PC-3 (cell line): Measurements from ENCODE around the gene SRGAP1. TPM values are rescaled to one million over a fixed set of nuclear protein-coding genes. Genes with fewer than 3 reads are reported as not detected.
A peak's percentile ranks its signal among the peaks of the same experiment; 100 is the strongest.

ENCODE experiments used
- ATAC-seq: fragments of 200-7000 bp; cut with Tn5 transposase; 2 replicates; pipeline ENCODE4 v1.9.1; 2020; ENCODE audit warnings: mild to moderate bottlenecking, moderate library complexity
- BruUV-seq: library from RNA; stranded (reverse); fragments of 400-500 nt; replicated peaks from 2 replicates; lab custom pipeline; 2021; lab: Mats Ljungman, UMichigan
- CTCF ChIA-PET: fragments of 300-600 bp; sonication (Branson Sonifier 250); formaldehyde crosslinking; loops from one replicate; lab custom pipeline; 2022; ENCODE audit warnings: antibody characterized with exemption; lab: Charles Lee
- POLR2A ChIA-PET: fragments of 300-600 bp; sonication (Branson Sonifier 250); formaldehyde crosslinking; loops from one replicate; lab custom pipeline; 2022; ENCODE audit warnings: antibody characterized with exemption; ENCODE audit not compliant: unreplicated experiment; lab: Charles Lee
- DNase-seq: peaks from one replicate; pipeline ENCODE4 v3.0.0-alpha.2; 2015
- H2AFZ ChIP-seq: fragments of 300-600 bp; sonication (generic); 2 replicates; pipeline ENCODE4 v1.6.0; 2016; ENCODE audit warnings: antibody characterized with exemption, low read length
- H3F3A ChIP-seq: fragments of 300-600 bp; sonication (generic); one replicate; pipeline ENCODE4 v1.6.0; 2017; ENCODE audit warnings: antibody characterized with exemption, low read length, control low read depth, mild to moderate bottlenecking; ENCODE audit not compliant: unreplicated experiment
- H3K27ac ChIP-seq: fragments of 300-600 bp; sonication (generic); 2 replicates; pipeline ENCODE4 v1.5.1; 2016; ENCODE audit warnings: mild to moderate bottlenecking, low read length
- H3K27me3 ChIP-seq: fragments of 300-600 bp; sonication (generic); 2 replicates; pipeline ENCODE4 v1.6.1; 2016; ENCODE audit warnings: low read length, mixed read lengths
- H3K36me3 ChIP-seq: fragments of 300-600 bp; sonication (generic); 2 replicates; pipeline ENCODE4 v1.6.1; 2016; ENCODE audit warnings: low read depth, mixed run types, low read length, mixed read lengths
- H3K4me1 ChIP-seq: fragments of 300-600 bp; sonication (generic); 2 replicates; pipeline ENCODE4 v1.5.1; 2016; ENCODE audit warnings: low read length; ENCODE audit not compliant: insufficient read depth
- H3K4me2 ChIP-seq: fragments of 300-600 bp; sonication (generic); 2 replicates; pipeline ENCODE4 v1.6.0; 2016; ENCODE audit warnings: low read length
- H3K4me3 ChIP-seq: fragments of 300-600 bp; sonication (generic); 2 replicates; pipeline ENCODE4 v1.5.1; 2016; ENCODE audit warnings: mild to moderate bottlenecking, low read length, mixed read lengths
- H3K79me2 ChIP-seq: fragments of 300-600 bp; sonication (generic); 2 replicates; pipeline ENCODE4 v1.6.1; 2017; ENCODE audit warnings: low read length, mixed read lengths
- H3K9ac ChIP-seq: fragments of 300-600 bp; sonication (generic); 2 replicates; pipeline ENCODE4 v1.6.0; 2016; ENCODE audit warnings: mild to moderate bottlenecking, low read length
- H3K9me2 ChIP-seq: fragments of 300-600 bp; sonication (generic); replicated peaks from 2 replicates; pipeline ENCODE4 v1.6.1; 2016; ENCODE audit warnings: mixed run types, low read length, mixed read lengths
- H3K9me3 ChIP-seq: fragments of 300-600 bp; sonication (generic); 2 replicates; pipeline ENCODE4 v1.6.1; 2016; ENCODE audit warnings: low read length, mixed read lengths
- H4K20me1 ChIP-seq: fragments of 300-600 bp; sonication (generic); 2 replicates; pipeline ENCODE4 v1.6.1; 2016; ENCODE audit warnings: low read length, mixed read lengths
- EZH2 ChIP-seq: fragments of 300-600 bp; sonication (generic); IDR thresholded peaks from one replicate; pipeline ENCODE4 v1.6.1; 2017; ENCODE audit warnings: antibody characterized with exemption, mild to moderate bottlenecking, low read length; ENCODE audit not compliant: unreplicated experiment
- EZH2phosphoT487 ChIP-seq: fragments of 300-600 bp; sonication (generic); IDR thresholded peaks from 2 replicates; pipeline ENCODE4 v1.6.1; 2018; ENCODE audit warnings: mild to moderate bottlenecking, antibody characterized with exemption, low read length, borderline replicate concordance
- intact Hi-C: fragments of 100-400 bp; cut with micrococcal nuclease; formaldehyde crosslinking; loops from 2 replicates; pipeline ENCODE4 v1.9.0; 2023
- total RNA-seq: library from RNA; depleted of rRNA; stranded (reverse); fragments of >200 nt; gene quantifications from 2 replicates; pipeline ENCODE4 v1.2.3, GENCODE V29; 2014
- TF ChIP-seq, protein P1 (sequence below): fragments of 300-600 bp; sonication (generic); conservative IDR thresholded peaks from 2 replicates; pipeline ENCODE4 v1.5.1; 2017; ENCODE audit warnings: antibody characterized with exemption, low read depth, mild to moderate bottlenecking, low read length

Gene SRGAP1
- total RNA-seq, 1 experiment from 2014 or later: 11.0 TPM

DNA sequence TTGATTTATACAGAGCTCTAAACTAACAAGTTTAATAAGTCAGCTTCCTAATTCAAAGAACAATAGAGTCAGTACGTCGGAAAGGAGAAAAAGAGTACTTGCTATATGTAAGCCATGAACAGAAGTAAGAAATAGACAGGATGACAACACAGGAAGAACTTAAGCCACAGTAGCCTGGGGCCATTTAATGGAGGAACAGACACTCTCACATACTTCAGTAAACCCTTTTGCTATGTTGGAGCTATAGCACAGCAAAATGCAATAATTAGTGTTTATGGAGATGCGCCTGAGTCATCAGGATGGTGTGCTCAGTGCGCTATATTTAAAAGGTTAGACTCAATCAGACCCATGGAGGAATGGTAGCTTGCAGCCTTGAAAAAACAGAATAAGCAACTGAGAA is 61.0 kb downstream of the SRGAP1 start:
- ATAC-seq (peak; percentile 14; the same call in 1 of the 2 replicates), DNase-seq (peak; percentile 55)
- H3K4me2 ChIP-seq: no peak overlapping the region
- H3F3A ChIP-seq: peaks cover 4% of the 10 kb centered on the region
- H3K9ac ChIP-seq: no peak overlapping the region
- peaks cover 39% of the 10 kb centered on the region for H3K4me1 ChIP-seq
- H2AFZ ChIP-seq: no peak overlapping the region
- H3K4me3 ChIP-seq: no peak overlapping the region
- intact Hi-C loops: no loop called here
- H3K79me2 ChIP-seq: peaks cover 98% of the 10 kb centered on the region
- CTCF ChIA-PET: interaction anchor here (0.7 kb wide), 1 partner anchor 11 kb away, joined by 4 read pairs; no protein-coding TSS in a partner anchor
- H3K27me3 ChIP-seq: no peaks in the 10 kb centered on the region
- no TSS peak for BruUV-seq
- peak overlapping the region; percentile 31 for H3K27ac ChIP-seq
- H4K20me1 ChIP-seq: no peaks in the 10 kb centered on the region
- no peaks in the 10 kb centered on the region for H3K9me2 ChIP-seq
- POLR2A ChIA-PET: no interaction called here
- 0 out of 2 replicates have a peak, but pooled peaks cover 2% of the 10 kb centered on the region for H3K36me3 ChIP-seq
- TF ChIP-seq EZH2: no peak
- TF ChIP-seq, protein P1, sequence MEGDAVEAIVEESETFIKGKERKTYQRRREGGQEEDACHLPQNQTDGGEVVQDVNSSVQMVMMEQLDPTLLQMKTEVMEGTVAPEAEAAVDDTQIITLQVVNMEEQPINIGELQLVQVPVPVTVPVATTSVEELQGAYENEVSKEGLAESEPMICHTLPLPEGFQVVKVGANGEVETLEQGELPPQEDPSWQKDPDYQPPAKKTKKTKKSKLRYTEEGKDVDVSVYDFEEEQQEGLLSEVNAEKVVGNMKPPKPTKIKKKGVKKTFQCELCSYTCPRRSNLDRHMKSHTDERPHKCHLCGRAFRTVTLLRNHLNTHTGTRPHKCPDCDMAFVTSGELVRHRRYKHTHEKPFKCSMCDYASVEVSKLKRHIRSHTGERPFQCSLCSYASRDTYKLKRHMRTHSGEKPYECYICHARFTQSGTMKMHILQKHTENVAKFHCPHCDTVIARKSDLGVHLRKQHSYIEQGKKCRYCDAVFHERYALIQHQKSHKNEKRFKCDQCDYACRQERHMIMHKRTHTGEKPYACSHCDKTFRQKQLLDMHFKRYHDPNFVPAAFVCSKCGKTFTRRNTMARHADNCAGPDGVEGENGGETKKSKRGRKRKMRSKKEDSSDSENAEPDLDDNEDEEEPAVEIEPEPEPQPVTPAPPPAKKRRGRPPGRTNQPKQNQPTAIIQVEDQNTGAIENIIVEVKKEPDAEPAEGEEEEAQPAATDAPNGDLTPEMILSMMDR: no peak
- TF ChIP-seq EZH2phosphoT487: no peak
- no peaks in the 10 kb centered on the region for H3K9me3 ChIP-seq

DNA sequence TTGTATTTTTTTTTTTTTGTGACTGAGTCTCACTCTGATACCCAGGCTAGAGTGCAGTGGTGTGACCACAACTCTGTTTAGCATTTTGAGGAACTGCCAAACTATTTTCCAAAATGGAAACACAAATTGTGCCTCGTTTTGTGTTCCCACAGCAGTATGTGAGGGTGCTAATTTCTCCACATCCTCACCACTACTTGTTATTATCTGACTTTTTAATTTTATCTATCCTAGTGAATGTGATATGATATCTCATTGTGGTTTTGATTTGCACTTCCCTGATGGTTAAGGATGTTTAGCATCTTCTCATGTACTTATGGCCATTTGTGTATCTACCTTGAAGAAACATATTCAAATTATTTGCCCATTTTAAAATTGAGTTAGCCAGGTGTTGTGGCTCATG is 62.4 kb downstream of the SRGAP1 start:
- no peak overlapping the region for H3K9ac ChIP-seq
- POLR2A ChIA-PET: no interaction called here
- CTCF ChIA-PET: no interaction called here
- ATAC-seq (no peak), DNase-seq (no peak)
- H3K79me2 ChIP-seq: peaks cover 100% of the 10 kb centered on the region
- TF ChIP-seq EZH2phosphoT487 (no peak), EZH2 (no peak)
- TF ChIP-seq, protein P1: no peak
- peaks cover 26% of the 10 kb centered on the region for H3K4me1 ChIP-seq
- H3K4me3 ChIP-seq: no peak overlapping the region
- no peak overlapping the region for H3K4me2 ChIP-seq
- no peaks in the 10 kb centered on the region for H3K9me2 ChIP-seq
- no peaks in the 10 kb centered on the region for H3F3A ChIP-seq
- H3K27me3 ChIP-seq: no peaks in the 10 kb centered on the region
- H3K36me3 ChIP-seq: 0 out of 2 replicates have a peak, but pooled peaks cover 2% of the 10 kb centered on the region
- no peaks in the 10 kb centered on the region for H3K9me3 ChIP-seq
- intact Hi-C loops: no loop called here
- no TSS peak for BruUV-seq
- no peak overlapping the region for H3K27ac ChIP-seq
- H4K20me1 ChIP-seq: no peaks in the 10 kb centered on the region
- H2AFZ ChIP-seq: no peak overlapping the region

DNA sequence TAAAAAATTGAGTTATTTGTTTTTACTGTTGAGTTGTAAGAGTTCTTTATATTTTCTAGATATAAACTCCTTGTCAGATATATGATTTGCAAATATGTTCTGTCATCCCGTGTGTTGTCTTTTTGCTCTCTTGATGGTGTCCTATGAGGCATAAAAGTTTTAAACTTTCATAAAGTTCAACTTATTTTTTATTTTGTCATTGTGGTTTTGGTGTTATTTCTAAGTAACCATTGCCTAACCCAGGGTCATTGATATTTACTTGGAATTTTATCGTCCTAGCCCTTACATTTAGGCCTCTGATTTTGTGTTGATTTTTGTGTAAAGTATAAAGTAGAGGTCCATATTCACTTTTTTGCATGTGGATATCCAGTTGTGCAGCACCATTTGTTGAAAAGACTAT is 63.1 kb downstream of the SRGAP1 start:
- no peak overlapping the region for H3K27ac ChIP-seq
- CTCF ChIA-PET: no interaction called here
- no TSS peak for BruUV-seq

More for the DNA sequence above, 63.1 kb downstream of the SRGAP1 start:
- no peak overlapping the region for H2AFZ ChIP-seq
- intact Hi-C loops: no loop called here
- no peak overlapping the region for H3K4me3 ChIP-seq
- no peak overlapping the region for H3K4me2 ChIP-seq
- H3F3A ChIP-seq: no peaks in the 10 kb centered on the region
- POLR2A ChIA-PET: no interaction called here
- no peak for ATAC-seq
- H3K4me1 ChIP-seq: peaks cover 19% of the 10 kb centered on the region
- no peak overlapping the region for H3K9ac ChIP-seq
- H3K9me3 ChIP-seq: no peaks in the 10 kb centered on the region
- H3K36me3 ChIP-seq: 0 out of 2 replicates have a peak, but pooled peaks cover under 1% of the 10 kb centered on the region
- no peak for DNase-seq
- TF ChIP-seq, protein P1: no peak
- TF ChIP-seq EZH2phosphoT487: no peak
- no peak for TF ChIP-seq EZH2
- no peaks in the 10 kb centered on the region for H4K20me1 ChIP-seq
- H3K27me3 ChIP-seq: no peaks in the 10 kb centered on the region
- H3K9me2 ChIP-seq: no peaks in the 10 kb centered on the region
- H3K79me2 ChIP-seq: peaks cover 100% of the 10 kb centered on the region
